HS-5 (cell line): ENCODE measurements around the gene RTP2.

ENCODE experiments used
- DNase-seq: peaks from one replicate; pipeline ENCODE4 v3.0.0-alpha.2; 2012; ENCODE audit warnings: low read depth

The RTP2 gene

GRCh38 chr3:187702507-187703033, at the start of gene RTP2:
RTP2 (minus strand) TSS chr3:187702557; CDS start chr3:187702128, 429 bp downstream.
- no peak for DNase-seq

GRCh38 chr3:187750513-187751123, 48.3 kb upstream of the RTP2 start:
- no peak for DNase-seq

- DNase-seq = no peak
Observed at GRCh38 chr3:187750006-187750512, 47.7 kb upstream of the RTP2 start.

- no peak for DNase-seq
Observed at GRCh38 chr3:187748050-187748481, 45.7 kb upstream of the RTP2 start.

GRCh38 chr3:187747506-187747905, 45.1 kb upstream of the RTP2 start:
- no peak for DNase-seq

GRCh38 chr3:187746442-187747281, 44.3 kb upstream of the RTP2 start:
- no peak for DNase-seq

- DNase-seq = no peak
Observed at GRCh38 chr3:187746059-187746441, 43.7 kb upstream of the RTP2 start.

- peak; percentile 97 for DNase-seq
Observed at GRCh38 chr3:187745201-187746058, 43.1 kb upstream of the RTP2 start, which contains the start of gene BCL6. BCL6 (minus strand) TSS chr3:187745468; CDS start chr3:187733693, 11,775 bp downstream.

GRCh38 chr3:187744169-187745151, 42.1 kb upstream of the RTP2 start:
- DNase-seq = no peak

- no peak for DNase-seq
Observed at GRCh38 chr3:187743195-187744141, 41.1 kb upstream of the RTP2 start.

- no peak for DNase-seq
Observed at GRCh38 chr3:187742351-187743171, 40.2 kb upstream of the RTP2 start.

- no peak for DNase-seq
Observed at GRCh38 chr3:187741403-187742350, 39.3 kb upstream of the RTP2 start.

GRCh38 chr3:187740421-187741399, 38.4 kb upstream of the RTP2 start:
- DNase-seq = no peak

GRCh38 chr3:187739561-187740332, 37.4 kb upstream of the RTP2 start:
- DNase-seq = no peak

GRCh38 chr3:187739094-187739560, 36.8 kb upstream of the RTP2 start:
- no peak for DNase-seq
